HFFc6 (cell line): Measurements from ENCODE around the gene EXOC3L2. TPM values are rescaled to one million over a fixed set of nuclear protein-coding genes. Genes with fewer than 3 reads are reported as not detected.
A peak's percentile ranks its signal among the peaks of the same experiment; 100 is the strongest.
"Not testable (repeated sequence)": the region's sequence is repeated elsewhere in the genome, so short reads cannot be mapped to it uniquely, and the experiment has no call there.

Source experiments
- DNase-seq: peaks from one replicate; pipeline ENCODE4 v3.0.0-alpha.2; 2018
- H3K27ac Mint-ChIP-seq: 2 replicates; pipeline ENCODE4 v1.8.0; 2020; ENCODE audit warnings: mild to moderate bottlenecking, mixed read lengths
- H3K27me3 Mint-ChIP-seq: 2 replicates; pipeline ENCODE4 v1.8.0; 2021; ENCODE audit warnings: mild to moderate bottlenecking, moderate library complexity, mixed read lengths; ENCODE audit not compliant: insufficient read depth
- H3K36me3 Mint-ChIP-seq: 2 replicates; pipeline ENCODE4 v1.8.0; 2021; ENCODE audit warnings: low read depth, mixed read lengths
- H3K4me1 Mint-ChIP-seq: 2 replicates; pipeline ENCODE4 v1.8.0; 2020; ENCODE audit warnings: low read depth, mixed read lengths
- H3K4me3 Mint-ChIP-seq: 2 replicates; pipeline ENCODE4 v1.8.0; 2020; ENCODE audit warnings: mild to moderate bottlenecking, moderate library complexity, mixed read lengths
- H3K9me3 Mint-ChIP-seq: 2 replicates; pipeline ENCODE4 v1.8.0; 2020; ENCODE audit warnings: mild to moderate bottlenecking, mixed read lengths
- total RNA-seq, 6 experiments: library from RNA; stranded (reverse); fragmentation: NEBNext Ultra II Directional; extraction: Animal tissue kit (Norgen Biotek cat#: 25700); gene quantifications; 2 replicates in 1 of 6; 3 replicates in 5 of 6; pipeline ENCODE4 v1.2.3, GENCODE V29; 2021
- TF ChIP-seq, protein P1 (sequence below): fragments of 200-600 bp; sonication (generic); IDR thresholded peaks from 2 replicates; pipeline ENCODE4 v1.5.0; 2021; ENCODE audit warnings: antibody characterized with exemption, mild to moderate bottlenecking

Gene EXOC3L2
- total RNA-seq, 6 experiments from 2014 or later, result 0.10 TPM; not detected in 5

GRCh38 chr19:45243144-45243732 lies 2.0 kb downstream of the EXOC3L2 start:
- DNase-seq, result no peak
- TF ChIP-seq, protein P1, sequence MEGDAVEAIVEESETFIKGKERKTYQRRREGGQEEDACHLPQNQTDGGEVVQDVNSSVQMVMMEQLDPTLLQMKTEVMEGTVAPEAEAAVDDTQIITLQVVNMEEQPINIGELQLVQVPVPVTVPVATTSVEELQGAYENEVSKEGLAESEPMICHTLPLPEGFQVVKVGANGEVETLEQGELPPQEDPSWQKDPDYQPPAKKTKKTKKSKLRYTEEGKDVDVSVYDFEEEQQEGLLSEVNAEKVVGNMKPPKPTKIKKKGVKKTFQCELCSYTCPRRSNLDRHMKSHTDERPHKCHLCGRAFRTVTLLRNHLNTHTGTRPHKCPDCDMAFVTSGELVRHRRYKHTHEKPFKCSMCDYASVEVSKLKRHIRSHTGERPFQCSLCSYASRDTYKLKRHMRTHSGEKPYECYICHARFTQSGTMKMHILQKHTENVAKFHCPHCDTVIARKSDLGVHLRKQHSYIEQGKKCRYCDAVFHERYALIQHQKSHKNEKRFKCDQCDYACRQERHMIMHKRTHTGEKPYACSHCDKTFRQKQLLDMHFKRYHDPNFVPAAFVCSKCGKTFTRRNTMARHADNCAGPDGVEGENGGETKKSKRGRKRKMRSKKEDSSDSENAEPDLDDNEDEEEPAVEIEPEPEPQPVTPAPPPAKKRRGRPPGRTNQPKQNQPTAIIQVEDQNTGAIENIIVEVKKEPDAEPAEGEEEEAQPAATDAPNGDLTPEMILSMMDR, result no peak
- H3K9me3 Mint-ChIP-seq, result no peaks in the 10 kb centered on the region
- no peak overlapping the region for H3K4me3 Mint-ChIP-seq
- H3K27me3 Mint-ChIP-seq, result peaks cover 20% of the 10 kb centered on the region
- H3K4me1 Mint-ChIP-seq, result peaks cover 11% of the 10 kb centered on the region; the same call in 1 of the 2 replicates
- no peak overlapping the region for H3K27ac Mint-ChIP-seq
- H3K36me3 Mint-ChIP-seq, result no peaks in the 10 kb centered on the region

- H3K4me1 Mint-ChIP-seq, result peaks cover 6% of the 10 kb centered on the region; the same call in 1 of the 2 replicates
- TF ChIP-seq, protein P1, result no peak
- no peak overlapping the region for H3K27ac Mint-ChIP-seq
- H3K9me3 Mint-ChIP-seq, result no peaks in the 10 kb centered on the region
- no peak overlapping the region for H3K4me3 Mint-ChIP-seq
- DNase-seq, result no peak
- peaks cover 28% of the 10 kb centered on the region for H3K27me3 Mint-ChIP-seq
- no peaks in the 10 kb centered on the region for H3K36me3 Mint-ChIP-seq
Measured at GRCh38 chr19:45238556-45238955, 6.7 kb downstream of the EXOC3L2 start.

GRCh38 chr19:45235485-45235884 lies 9.7 kb downstream of the EXOC3L2 start:
- no peak overlapping the region for H3K27ac Mint-ChIP-seq
- H3K27me3 Mint-ChIP-seq, result peaks cover 30% of the 10 kb centered on the region
- no peaks in the 10 kb centered on the region for H3K9me3 Mint-ChIP-seq
- no peak for DNase-seq
- H3K4me1 Mint-ChIP-seq, result peaks cover 10% of the 10 kb centered on the region
- H3K4me3 Mint-ChIP-seq, result no peak overlapping the region
- TF ChIP-seq, protein P1, result no peak
- H3K36me3 Mint-ChIP-seq, result no peaks in the 10 kb centered on the region

DNA sequence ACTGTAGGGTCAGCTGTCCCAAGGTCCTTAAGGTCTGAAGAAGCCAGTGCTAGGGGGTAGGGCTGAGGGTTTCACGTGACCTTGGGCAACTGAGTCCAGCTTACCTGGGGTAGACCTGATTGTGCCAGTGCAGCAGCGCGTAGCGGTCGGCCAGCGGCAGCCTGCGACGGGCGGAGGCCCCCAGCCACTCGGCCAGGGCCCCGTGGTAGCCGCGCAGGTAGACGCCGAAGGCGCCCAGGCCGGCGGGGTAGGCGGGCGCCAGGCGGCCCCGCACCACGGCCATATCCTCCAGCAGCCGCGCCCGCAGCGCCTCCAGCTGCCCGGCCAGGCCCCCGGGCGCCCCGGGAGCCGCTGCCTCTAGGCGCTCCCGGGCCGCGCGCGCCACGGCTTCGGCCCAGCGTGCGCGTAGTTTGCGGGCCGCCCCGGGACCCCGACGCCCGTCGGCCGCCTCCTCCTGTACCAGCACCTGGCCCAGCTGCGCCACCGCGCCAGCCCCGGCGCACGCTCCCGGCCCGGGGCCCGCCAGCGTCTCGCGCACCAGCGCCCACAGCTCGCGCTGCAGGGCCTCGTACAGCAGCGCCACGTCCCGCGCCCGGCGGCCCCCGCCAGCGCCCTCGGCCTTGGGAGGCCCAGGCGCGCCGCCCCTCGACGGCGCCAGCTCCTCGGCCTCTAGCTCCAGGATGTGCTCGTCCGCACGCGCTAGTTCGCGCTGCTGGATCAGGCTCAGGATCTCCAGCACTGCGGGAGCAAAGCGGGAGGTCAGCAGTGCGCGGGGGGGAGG lies 10.9 kb downstream of the EXOC3L2 start:
- no peak overlapping the region for H3K4me3 Mint-ChIP-seq
- no peak for DNase-seq
- H3K4me1 Mint-ChIP-seq, result peaks cover 10% of the 10 kb centered on the region
- no peak overlapping the region for H3K27ac Mint-ChIP-seq
- peaks cover 27% of the 10 kb centered on the region for H3K27me3 Mint-ChIP-seq
- TF ChIP-seq, protein P1, result no peak
- H3K9me3 Mint-ChIP-seq, result no peaks in the 10 kb centered on the region
- no peaks in the 10 kb centered on the region for H3K36me3 Mint-ChIP-seq

DNA sequence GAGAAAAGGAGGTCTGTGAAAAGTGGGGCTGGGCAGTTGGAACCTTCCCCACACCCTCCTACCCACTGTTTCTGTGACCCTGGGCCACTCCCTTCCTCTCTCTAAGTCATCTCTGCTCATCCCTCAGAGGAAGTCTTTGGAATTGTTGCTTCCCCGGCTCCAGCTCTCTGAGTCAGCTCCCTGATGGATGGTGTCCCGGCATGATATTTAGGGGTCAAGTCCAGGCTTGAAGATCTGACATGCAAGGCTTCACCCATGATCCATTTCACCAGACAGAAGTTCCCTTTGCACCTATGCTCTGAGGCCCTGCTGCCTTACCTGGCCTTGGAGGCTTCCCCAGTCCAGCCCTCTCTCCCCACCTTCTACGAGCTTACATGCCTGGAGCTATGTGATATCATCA lies 13.3 kb downstream of the EXOC3L2 start:
- TF ChIP-seq, protein P1, result no peak
- Mint-ChIP-seq H3K4me1 (peaks cover 10% of the 10 kb centered on the region), H3K27ac (no peak overlapping the region), H3K27me3 (peaks cover 30% of the 10 kb centered on the region), H3K4me3 (no peak overlapping the region), H3K9me3 (no peaks in the 10 kb centered on the region), H3K36me3 (no peaks in the 10 kb centered on the region)
- peak; percentile 10 for DNase-seq

DNA sequence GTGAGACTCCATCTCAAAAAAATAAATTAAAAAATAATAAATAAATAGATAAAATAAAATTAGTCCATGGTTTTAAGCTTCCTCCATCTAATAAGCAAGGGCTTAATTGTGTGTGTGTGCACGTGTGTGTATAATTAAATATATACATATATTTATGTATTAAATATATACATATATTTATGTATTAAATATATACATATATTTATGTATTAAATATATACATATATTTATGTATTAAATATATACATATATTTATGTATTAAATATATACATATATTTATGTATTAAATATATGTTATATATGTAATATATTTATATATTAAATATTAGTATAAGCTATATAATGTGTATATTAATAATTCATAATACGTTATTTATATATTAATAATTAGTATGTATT lies 16.2 kb downstream of the EXOC3L2 start:
- not testable (repeated sequence) for DNase-seq, H3K4me3 Mint-ChIP-seq, H3K36me3 Mint-ChIP-seq, H3K27ac Mint-ChIP-seq, H3K9me3 Mint-ChIP-seq
- H3K27me3 Mint-ChIP-seq, result peaks cover 18% of the 10 kb centered on the region
- peaks cover 10% of the 10 kb centered on the region for H3K4me1 Mint-ChIP-seq
